Measurements from ENCODE around the gene NUBP2.

The NUBP2 gene

GRCh38 chr16:1772908-1773702, 9.7 kb upstream of the NUBP2 start, which contains the start of gene MRPS34:
Gene MRPS34, minus strand, starts transcription at chr16:1773134. Its CDS starts 15 bp downstream, at chr16:1773119.
- peak; percentile 79 for DNase-seq

DNA sequence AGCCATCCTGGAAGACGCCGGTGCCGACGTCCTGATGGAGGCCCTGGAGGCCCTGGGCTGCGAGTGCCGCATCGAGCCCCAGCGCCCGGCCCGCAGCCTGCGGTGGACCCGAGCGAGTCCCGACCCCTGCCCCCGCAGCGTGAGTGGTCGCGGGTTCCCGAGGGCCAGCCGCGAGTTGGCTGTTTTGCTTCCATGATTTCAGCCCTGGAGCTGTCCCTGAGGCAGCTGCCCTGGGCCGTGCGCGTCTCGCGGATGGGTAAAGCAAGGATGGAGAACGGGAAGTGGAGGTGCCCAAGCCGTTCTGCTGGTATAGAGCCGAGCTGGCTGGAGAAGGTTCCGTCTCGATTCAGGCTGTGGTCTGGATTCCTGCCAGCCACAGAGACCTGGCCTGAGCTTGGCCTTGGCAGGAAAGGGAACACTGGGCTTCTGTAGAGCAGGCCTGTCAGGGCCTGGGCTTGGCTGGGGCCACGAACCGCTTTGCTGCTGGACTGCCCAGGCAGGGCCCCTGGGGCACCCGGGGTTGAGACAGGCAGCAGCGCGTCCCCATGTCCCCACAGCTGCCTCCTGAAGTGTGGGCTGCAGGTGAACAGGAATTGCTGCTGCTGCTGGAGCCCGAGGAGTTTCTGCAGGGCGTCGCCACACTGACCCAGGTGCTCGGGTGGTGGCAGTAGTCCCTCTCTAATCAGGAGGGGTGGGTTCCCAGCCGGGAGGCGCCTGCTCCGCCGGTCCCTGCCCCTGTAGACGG, 8.9 kb upstream of the NUBP2 start:
- no peak for DNase-seq

GRCh38 chr16:1774448-1774780, 8.3 kb upstream of the NUBP2 start:
- DNase-seq = no peak

DNA sequence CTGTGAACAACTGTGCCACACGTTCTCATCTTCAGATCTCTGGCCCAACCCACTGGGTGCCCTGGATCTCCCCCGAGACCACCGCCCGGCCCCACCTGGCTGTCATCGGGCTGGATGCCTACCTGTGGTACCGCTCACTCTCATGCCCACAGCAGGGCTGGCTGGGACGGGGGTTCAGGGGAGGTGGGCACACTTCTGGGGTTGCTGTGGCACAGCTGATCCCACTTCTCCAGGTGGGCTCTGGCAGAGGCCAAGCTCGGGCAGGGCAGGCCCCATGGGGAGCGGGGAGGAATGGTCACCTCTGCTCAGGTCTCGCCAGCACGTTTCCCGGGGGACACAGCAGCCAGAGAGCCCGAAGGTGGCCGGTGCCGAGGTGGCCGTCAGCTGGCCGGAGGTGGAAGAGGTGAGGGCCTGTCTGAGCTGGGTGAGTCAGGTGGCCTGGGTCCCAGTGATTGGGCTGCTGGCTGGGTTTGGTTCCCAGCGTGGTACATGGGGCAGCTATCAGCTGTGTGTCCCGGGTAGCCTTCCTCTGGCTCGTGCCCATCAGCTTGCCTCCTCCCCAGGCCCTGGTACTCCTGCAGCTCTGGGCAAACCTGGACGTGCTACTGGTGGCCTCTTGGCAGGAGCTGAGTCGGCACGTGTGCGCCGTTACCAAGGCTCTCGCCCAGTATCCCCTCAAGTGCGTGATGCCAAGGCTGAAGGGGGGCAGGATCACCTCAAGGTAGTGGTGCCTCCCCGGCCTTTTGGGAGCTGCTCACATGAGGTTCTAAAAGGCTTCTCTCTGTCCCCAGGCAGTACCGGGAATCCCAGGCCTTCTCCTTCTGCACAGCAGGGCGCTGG, 7.5 kb upstream of the NUBP2 start:
- no peak for DNase-seq

- no peak for DNase-seq
Observed at GRCh38 chr16:1775846-1776671, 6.7 kb upstream of the NUBP2 start.

- DNase-seq = no peak
Observed at GRCh38 chr16:1776672-1776955, 6.1 kb upstream of the NUBP2 start.

DNA sequence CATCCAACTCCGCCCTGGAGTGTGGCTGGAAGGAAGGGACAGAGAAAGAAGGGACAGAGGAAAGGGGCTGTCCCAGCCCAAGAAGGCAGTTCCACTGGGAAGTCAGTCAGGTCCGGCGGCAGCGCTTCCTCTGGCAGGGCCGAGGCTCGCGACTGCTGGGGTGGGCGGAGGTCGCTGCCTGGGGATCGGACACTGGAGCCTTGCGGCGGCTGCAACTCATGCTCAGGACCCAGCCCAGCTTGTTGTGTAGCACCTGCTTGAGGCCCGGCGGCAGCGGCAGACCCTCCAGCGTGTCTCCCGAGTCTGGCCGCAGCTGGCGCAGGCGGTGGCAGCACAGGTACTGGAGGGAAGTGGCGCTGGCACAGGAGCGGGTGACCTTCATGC, 5.8 kb upstream of the NUBP2 start:
- DNase-seq = no peak

DNA sequence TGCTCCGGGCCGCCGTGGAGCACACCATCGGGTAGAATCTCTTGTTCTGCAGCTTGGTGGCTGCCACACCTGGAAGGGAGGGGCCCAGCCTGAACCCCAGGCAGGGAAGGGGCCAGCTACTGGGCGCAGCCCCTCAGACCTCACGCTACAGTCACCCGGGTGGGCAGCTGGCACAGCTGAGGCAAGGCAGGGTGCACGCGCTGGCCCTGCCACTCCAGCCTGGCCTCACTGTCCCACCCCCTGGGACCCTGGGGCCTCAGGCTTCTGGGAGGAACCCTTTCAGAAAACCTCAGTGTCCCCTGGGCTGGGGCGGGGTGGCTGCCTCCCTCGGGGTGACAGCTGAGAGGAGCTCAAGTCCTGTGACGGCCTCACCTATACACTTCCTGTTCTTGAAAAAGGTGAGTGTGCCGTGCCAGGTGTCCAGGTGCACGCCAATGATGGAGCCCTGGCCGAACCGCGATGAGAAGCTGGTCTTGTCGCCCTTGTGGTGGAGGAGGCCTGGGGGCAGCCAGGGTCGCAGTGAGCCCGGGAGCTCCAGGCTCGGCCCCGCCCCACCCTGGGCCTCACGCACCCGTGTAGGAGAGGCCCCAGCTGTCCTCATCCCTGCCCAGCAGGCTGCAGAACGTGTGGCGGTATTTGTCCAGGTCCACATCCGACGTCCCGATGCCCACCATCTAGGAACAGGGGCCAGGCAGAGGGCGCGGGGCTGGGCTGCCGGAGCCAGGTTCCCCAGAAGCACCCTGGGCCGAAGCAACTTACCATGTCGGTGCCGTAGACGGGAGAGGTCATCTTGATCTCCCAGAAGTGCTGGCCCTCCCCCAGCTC, 5.2 kb upstream of the NUBP2 start:
- DNase-seq = no peak

DNA sequence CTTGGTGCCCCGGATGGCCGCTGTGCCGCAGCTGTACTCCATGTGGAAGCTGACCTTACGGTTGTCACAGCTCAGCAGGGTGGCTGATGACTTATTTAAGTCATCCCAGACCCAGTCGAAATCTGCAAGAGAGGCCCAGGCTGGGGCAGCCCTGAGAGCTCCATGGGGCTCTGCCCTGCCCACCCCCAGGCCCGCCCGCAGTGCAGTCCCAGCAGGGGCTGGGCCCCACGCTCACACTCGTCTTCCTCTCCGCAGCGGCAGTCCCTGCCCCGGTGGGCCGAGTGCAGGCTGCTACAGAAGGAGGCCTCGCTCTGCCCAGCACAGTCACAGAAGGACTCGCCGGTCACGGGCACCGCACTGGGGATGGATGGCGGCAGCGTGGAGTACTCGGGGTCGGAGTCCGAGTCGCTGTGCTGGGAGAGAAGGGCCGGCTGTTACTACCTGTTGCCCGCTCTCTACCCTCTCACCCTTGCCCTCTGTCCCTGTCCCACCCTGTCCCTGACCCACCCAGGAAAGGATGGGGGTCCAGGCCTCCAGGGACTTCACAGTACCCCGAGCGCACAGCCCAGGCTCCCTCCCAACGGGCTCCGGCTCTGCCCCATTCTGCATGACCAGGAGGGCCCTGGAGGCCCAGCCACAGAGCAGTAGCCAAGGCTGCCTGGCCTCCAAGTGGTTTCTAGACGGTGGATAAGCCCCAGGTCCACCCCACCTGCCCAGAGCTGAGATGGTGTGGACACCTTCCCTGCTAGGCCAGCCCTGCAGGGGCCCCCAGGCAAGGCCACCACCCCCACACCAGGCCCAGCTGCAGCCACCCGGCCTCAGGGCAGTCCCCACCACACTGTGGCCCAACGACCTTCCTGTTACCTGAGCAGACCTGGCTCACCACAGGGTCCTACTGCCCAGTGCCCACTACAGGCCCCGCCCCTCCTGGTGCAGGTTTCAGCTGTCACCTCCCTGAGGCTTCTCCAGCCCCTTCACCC, 4.3 kb upstream of the NUBP2 start:
- no peak for DNase-seq

DNA sequence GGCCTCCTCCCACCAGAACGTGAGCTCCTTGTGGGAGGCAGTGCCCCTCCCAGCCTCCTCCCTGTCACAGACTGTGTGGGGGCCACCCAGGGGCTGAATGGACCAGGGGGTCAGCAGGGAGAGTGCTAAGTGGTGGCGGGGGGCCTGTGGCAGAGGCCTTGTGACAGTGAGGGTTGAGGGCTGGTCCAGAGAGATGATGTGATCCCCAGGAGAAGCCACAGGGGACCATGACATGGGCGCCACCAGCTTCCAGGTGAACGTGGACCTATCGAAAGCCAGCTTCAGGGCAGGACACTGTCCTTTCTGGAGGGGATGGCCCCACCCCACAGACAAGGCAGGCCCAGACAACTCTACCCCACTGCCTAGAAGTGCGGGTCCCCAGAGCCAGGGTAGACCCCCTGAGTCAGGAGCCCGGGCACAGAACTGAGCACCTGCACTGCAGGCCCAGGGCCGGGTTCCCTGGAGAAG, 3.5 kb upstream of the NUBP2 start:
- no peak for DNase-seq

- no peak for DNase-seq
Observed at GRCh38 chr16:1779741-1780676, 2.8 kb upstream of the NUBP2 start.

DNA sequence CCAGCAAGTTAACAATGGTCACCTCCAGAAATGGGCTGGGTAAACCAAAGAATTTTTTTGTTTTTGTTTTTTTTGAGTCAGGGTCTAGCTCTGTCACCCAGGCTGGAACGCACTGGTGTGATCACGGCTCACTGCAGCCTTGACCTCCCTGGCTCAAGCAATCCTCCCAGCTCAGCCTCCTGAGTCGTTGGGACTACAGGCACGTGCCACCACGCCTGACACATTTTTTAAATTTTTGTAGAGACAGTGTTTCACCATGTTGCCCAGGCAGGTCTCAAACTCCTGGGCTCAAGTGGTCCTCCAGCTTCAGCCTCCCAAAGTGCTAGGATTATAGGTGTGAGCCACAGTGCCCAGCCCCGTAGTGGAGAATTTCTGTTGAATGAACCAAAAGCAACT, 2.1 kb upstream of the NUBP2 start:
- no peak for DNase-seq

GRCh38 chr16:1781254-1781653, 1.5 kb upstream of the NUBP2 start:
- DNase-seq = no peak

DNA sequence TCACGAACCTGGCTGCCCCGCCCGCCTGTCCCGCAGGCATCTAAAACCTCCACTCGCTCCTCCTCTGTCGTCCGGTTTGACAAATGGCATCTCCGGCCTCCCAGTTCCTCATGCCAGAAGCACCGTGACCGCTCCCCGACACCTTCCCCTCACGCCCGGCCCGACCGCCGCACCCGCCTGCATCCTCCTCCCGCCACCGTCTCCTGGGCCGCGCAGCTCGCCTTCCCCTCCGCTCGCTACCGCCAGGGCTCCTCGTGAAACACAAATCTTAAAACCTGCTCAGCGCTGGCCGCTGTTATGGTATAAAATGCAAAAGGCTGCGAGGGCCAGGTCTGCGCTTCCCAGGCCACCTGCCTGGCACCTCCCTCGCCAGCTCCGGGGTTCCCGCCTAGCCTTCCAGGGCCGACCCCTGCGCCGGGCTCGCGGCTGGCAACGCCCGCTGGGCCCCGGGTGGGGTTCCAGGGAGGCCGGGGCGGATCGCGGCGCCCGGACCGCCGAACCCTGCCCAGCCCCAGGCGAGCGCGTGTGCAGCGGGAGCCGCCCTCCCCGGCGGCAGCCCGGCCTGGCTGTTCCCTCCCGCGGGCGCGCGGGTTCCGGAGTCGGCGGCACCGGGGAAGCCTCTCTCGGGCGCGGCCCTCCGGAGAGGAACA, 877 bp upstream of the NUBP2 start:
- peak; percentile 23 for DNase-seq

- DNase-seq = no peak
Observed at GRCh38 chr16:1784977-1785845, 2.5 kb downstream of the NUBP2 start.

DNA sequence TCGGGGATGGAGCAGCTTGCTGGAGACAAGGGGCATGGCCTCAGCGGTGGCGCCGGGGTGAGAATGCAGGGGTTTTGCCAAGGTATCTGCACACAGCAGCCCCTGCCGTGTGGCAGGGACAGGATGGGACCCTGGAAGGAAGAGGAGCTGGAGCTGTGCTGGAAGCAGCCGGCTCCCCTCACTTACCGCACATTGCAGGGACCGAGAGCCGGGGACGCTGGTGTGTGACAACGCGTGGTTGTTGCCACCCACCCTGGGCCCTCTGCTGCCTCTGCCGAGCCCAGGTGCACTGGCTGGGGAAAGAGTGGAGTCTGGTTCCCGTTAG, 3.0 kb downstream of the NUBP2 start:
- no peak for DNase-seq

GRCh38 chr16:1786242-1787055, 3.7 kb downstream of the NUBP2 start:
- no peak for DNase-seq

All from T-helper 9 cell (primary cell).